Measurements from ENCODE around the gene DLGAP4.

DLGAP4 gene

DNA sequence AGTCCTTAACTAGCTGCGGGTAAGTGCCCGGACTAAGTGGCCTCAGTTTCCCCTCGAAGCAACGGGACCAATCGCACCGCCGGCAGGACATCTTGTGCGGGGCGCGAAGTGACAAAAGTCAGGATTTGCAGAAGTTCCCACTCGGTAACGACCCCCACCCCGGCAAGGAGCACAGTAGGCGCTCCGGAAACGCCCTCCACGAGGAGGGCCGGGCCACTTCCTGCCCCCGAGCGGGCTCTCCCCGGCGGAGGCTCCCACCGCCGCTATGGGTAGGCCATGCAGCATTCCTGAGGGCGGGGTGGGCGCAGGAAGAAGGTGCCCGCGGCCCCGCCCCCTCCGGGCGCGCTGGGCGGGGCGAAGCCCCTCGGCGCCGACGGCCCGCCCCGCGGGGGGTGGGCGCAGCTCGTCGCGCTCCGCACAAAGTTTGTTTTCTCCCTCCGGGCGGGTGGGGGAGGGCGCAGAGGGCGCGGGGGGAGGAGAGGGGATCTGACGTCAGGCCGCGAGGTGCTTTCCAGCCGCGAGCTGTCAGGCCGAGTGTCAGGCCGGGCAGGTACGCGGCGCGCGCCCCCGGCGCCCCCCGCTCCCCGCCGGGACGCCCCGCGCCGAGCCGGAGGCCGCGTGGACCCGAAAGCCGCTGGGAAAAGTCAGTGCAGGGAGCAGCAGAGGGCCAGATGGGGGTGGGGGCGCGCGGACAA lies 267.1 kb downstream of the DLGAP4 start, which contains the start of gene TGIF2:
Gene TGIF2, plus strand, starts transcription at position 495 of the 695 bp plus-strand sequence. CDS start 5,178 bp downstream, outside the sequence.
- DNase-seq: peak; percentile 97

DNA sequence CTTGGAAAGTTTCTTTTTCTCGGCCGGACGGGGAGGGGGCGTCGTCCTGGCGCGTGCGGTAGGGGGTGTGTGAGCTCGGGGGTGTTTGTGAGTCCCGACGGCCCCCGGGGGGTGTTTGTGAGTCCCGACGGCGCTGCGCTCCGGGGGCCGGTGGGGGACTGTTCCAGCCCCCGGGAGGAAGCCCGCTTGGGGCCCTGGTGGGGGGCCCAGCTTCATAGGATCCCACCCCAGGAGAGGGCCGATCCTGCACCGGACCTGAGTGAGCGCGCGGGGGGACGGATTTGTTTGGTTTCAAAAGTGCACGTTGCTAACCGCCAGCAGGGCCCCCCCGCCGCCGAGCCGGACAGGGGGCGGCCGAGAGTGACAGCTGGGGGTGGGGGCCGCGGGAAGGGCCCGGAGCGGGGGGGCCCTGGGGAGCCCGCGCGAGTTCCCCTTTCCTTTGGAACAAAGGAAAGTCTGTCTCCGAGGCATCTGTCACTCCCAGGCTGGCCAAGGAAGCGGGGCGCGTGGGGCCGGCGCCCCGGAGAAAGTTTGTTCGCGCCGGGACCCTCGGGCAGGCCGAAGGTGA lies 267.7 kb downstream of the DLGAP4 start:
- peak; percentile 44 for DNase-seq

DNA sequence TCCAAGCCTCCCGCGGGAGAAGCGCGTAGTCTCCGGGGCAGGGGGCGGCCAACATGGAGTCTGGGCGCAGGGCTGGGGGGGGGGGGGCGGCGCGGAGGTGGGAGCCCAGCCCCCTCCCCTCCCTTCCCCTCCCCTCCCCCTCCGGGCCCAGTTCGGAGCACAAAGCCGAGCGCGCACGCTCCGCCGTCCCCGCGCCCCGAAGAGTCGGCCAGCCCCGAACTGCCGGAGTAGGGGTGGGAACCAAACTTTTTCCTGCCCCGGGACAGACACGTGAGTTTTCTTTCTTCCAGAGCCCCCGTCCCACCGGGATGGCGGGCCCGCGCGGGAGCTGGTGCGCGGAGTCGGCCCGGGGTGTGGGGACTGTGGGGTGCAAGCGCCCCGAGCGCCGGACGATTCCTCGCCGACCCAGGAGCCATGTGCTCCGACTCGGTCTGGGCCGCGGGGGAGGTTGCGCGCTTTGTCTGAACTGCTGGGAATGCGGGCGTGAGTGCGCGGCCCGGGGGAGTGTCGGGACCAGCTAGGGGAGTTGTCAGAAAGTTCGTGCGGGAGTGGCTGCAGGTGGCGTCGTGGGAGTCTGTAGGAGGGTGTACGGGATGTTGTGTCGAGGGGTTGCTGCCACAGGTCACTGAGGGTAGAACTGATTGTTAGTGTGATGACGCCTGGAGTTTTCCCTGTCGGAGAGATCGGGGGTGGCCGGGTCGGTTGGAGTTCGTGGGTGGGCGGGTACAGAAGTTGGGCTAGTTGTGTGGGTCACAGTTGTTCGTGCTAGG lies 268.4 kb downstream of the DLGAP4 start:
- peak; percentile 52 for DNase-seq

DNA sequence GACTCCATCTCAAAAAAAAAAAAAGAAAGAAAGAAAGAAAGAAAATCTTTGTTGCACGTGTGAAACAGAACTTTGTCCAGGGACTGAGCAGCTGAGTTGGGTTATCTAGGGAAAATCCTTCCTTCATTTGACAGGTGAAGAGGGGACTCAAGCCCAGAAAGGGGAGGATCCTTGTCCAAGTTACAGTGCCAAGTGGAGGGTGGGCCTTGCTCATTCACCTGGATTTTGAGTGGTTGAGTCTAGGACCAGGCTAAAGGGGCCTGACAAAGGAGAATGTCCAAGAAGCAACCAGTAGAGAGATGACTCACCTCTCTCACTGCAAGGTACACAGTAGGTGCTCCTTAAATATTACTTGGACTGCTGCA lies 269.9 kb downstream of the DLGAP4 start:
- no peak for DNase-seq
